ENCODE results near the gene SERPINA1.

The SERPINA1 gene

GRCh38 chr14:94398182-94398479 is 9.7 kb upstream of the SERPINA1 start:
- in situ Hi-C loops (cut with MboI; ENCODE audit: low sequenced_read_pairs): no loop called here

DNA sequence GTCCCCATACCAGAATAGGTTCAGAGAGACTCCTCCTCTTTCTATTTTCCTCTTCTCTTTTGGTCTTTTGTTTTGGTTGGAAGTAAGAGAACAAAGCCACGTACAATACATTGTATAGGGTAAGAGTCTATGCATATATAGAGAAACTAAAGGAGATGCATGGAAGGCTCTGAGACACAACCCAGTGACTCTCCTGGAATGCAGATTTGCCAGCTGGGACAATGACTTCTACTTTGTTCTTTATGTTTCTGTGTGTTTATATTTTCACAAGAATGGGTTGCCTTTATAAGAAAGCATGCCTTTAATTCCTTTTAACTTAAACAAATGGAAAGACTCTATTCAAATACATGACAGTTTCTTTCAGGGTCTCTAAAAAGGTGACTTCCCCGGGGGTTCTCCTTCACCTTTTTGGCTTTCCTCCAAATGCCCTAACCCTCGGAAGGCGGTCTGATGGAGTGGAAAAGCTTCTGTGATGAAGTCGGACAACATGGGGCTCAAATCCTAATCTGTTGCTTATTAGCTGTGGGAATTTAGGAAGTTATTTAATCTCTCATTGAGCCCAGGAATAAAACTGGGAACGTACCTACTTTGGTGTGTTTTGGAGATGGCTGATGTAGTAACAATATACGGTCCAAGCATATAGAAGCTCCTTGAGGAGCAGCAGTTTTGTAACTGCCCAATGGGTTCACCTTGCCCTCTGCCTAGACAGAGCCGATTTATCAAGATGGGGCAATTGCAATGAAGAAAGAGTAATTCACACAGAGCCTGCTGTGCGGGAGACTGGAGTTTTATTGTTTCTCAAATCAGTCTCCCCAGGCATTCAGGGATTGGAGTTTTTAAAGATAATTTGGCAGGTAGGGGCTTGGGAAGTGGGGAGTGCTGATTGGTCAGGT is 9.1 kb upstream of the SERPINA1 start:
- in situ Hi-C loops (cut with MboI; ENCODE audit: low sequenced_read_pairs): no loop called here

GRCh38 chr14:94396628-94397225 is 8.3 kb upstream of the SERPINA1 start:
- in situ Hi-C loops (cut with MboI; ENCODE audit: low sequenced_read_pairs): no loop called here

DNA sequence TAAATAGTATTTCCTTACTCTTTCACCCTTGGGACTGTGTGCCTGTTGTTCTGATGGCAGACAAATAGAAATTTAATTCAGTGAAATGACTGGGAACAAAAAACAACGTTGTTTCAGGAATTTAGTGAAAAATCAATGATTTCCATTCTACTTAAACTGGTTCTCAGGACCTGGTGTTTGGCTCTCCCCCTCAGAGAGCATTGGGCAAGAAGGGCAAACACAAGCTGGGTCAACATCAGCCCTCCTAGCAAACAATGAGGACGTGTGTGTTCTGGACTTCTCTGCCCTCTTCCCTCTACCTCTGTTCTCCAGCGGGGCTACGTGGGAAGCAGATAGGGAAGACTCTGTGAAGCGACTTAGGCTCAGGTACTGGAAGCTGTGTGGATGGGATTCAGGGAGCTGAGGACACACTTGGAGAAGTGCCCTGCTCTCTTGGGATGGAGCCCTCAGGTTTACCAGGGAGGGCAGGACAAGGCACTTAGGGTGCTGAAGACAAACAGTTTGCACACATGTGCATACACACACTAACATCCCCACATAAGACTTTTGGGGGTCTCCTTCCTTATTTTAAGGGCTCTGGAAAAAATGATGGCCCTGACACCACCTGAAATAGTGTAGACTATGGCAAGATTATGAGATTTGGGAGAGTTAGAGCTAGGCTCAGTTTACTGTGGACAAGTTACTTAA is 7.6 kb upstream of the SERPINA1 start:
- in situ Hi-C loops (cut with MboI; ENCODE audit: low sequenced_read_pairs): no loop called here

- in situ Hi-C loops (cut with MboI; ENCODE audit: low sequenced_read_pairs): no loop called here
Observed at GRCh38 chr14:94395282-94395887, 7.0 kb upstream of the SERPINA1 start.

DNA sequence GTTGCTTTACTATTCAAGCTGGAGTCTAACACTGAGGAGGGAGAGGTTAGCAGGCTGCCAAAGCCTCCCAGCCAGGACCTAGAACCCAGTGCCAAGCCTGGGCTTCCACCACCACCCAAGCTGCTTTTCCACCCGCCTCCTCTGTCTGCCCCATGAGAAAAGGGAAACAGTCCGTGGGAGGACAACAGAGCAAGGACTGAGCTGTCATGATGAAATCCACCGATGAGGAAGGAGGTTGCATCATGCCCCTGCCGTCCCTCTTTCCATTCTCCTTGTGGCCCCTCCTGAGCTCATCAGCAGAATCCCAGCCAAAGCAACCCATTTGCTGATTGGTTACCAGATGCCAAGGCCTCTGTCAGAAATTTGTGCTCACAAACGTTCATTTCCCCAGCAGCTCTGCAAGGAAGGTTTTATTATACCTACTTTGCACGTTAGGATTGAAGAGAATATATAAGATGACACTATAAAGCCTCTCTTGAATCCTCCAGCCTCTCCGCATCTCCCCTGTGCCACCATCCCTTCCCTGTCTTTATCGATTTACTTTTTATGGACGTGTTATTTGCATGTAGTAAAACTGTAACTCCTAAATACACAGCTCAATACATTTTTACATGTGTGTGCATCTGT is 6.3 kb upstream of the SERPINA1 start:
- in situ Hi-C loops (cut with MboI; ENCODE audit: low sequenced_read_pairs): no loop called here

DNA sequence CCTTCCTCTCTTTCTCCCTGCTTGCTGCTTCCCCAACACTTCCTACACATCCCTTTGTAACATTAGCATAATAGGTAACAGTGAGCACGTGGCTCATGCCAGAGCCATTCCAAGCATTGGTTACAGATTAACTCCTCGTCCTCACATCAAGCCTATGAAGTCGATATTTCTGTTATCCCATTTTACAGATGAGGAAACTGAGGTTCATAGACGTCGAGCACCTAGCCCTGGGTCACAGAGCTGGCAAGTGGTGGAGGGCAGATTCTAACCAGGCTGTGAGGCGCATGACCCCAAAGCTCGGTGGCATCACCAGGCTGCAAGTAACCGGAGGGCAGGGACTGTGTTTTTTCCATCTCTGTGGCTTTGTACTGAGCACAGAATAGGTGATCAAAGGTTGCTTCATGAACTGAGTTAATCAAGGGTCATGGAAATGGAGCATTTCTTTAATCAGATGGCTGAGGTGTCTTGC is 5.7 kb upstream of the SERPINA1 start:
- in situ Hi-C loops (cut with MboI; ENCODE audit: low sequenced_read_pairs): no loop called here

DNA sequence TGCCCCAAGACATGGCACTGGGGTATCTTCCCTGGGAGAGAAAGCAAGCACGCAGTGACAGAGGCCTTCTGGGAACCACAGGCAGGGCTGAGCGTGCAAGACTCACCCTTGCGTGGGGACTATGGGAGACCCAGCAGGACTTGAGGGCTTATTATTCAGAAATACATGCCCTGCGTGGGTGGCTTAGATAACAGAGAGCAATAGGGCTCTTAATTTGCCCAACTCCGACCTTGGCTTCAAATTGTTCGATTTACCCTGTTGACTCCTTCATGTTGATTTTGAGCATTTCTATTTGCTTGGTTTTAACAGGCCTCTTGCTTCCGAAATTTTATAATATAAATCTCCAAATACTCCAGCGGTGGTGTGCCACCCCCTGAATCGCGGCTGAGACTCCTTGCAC is 5.1 kb upstream of the SERPINA1 start:
- in situ Hi-C loops (cut with MboI; ENCODE audit: low sequenced_read_pairs): no loop called here

- in situ Hi-C loops (cut with MboI; ENCODE audit: low sequenced_read_pairs): no loop called here
Observed at GRCh38 chr14:94392510-94392935, 4.1 kb upstream of the SERPINA1 start.

DNA sequence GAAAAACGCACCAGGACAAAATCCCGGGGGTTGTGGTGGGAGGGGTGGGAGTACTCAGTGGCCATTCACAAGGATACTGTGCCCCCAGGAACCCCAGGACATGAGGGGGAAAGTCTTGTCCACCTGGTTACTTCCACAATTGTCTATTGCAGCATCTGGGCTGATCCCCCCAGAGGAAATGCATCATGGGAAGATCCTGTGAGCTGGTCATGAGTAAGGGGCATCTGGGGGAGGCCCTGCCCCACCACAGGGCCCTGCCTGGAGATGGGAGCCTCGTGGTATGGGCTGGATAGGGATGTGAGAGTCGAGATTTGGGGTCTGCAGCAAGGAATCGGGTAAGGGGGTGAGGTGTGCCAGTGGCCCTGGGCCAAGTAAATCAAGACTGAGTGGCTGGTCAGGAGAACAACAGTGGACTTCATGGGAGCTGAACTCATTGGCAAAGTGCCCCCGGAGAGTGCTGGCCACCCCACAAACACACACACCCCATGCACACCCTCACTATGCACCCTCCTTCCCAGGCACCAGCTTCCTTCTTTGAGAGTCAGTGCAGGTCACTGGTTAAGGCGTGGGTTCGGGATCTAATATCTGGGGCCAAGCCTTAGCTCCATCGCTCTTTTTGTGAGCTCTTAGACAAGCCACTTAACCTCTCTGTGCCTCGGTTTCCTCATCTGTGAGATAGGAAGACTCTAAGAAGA is 3.0 kb upstream of the SERPINA1 start:
- in situ Hi-C loops (cut with MboI; ENCODE audit: low sequenced_read_pairs): no loop called here

- in situ Hi-C loops (cut with MboI; ENCODE audit: low sequenced_read_pairs): no loop called here
Observed at GRCh38 chr14:94390372-94391086, 2.1 kb upstream of the SERPINA1 start.

- in situ Hi-C loops (cut with MboI; ENCODE audit: low sequenced_read_pairs): no loop called here
Observed at GRCh38 chr14:94389731-94390371, 1.4 kb upstream of the SERPINA1 start.

GRCh38 chr14:94389104-94389469 is 685 bp upstream of the SERPINA1 start:
- in situ Hi-C loops (cut with MboI; ENCODE audit: low sequenced_read_pairs): no loop called here

DNA sequence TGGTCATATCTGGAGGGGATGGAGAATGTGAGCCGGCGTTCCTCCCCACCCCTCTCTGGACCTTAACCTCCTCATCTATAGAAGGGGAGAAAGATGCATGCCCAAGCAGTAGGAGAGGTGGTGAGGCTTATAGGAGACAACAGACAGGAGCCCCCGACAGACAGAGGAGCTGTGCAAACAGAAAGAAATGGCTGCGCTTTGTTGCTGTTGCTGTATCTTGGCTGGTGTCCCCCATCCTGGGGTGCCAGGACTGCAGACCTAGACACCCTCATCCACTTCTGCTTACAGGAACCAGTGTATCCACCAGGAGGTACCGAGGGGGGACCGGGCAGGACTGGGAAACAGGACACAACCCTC is 397 bp downstream of the SERPINA1 start:
- in situ Hi-C loops (cut with MboI; ENCODE audit: low sequenced_read_pairs): no loop called here

DNA sequence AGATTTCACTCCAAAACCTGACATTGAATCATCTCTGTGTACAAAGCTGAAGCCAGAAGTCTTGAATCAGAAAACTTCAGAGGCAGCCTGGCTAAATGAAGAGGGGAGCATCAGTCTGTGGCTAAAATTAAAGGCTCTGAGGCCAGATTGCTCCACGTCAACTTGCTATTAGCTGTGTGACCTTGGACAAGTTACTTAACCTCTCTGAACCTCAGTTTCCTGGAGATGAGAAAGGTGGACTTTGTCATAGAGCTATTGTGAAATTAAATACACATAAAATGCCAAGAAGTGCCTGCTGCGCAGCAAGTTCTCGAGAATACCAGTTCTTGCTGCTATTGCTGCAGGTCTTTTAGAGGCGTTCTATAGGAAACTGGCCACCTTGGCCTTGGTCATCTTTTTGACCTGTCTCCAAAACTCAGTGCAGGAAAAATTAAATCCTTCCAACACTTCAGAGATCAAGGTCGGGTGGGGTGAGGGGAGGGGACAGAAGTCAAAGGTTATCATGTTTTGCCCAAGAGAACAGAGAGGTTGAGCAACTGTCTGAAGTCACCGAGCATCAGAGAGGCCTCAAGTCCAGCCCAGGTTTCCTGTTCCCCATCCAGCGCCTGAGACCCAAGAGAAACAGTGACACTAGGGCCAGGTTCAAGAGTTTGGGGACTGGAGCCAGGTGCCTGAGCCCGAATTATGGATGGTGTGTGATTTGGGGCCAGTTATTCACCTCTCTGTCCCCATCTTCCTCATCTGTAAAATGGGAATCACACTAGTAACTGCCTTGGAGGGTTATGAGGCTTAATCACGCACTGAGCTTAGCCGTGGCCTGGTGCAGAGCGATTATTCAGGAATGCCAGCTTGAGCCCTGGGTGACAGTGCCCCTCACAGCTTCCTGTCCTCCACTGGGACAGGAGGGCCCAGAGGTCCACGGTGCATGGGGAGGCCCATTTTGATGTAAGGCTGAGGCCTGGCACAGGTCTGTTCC is 1.1 kb downstream of the SERPINA1 start:
- in situ Hi-C loops (cut with MboI; ENCODE audit: low sequenced_read_pairs): no loop called here

DNA sequence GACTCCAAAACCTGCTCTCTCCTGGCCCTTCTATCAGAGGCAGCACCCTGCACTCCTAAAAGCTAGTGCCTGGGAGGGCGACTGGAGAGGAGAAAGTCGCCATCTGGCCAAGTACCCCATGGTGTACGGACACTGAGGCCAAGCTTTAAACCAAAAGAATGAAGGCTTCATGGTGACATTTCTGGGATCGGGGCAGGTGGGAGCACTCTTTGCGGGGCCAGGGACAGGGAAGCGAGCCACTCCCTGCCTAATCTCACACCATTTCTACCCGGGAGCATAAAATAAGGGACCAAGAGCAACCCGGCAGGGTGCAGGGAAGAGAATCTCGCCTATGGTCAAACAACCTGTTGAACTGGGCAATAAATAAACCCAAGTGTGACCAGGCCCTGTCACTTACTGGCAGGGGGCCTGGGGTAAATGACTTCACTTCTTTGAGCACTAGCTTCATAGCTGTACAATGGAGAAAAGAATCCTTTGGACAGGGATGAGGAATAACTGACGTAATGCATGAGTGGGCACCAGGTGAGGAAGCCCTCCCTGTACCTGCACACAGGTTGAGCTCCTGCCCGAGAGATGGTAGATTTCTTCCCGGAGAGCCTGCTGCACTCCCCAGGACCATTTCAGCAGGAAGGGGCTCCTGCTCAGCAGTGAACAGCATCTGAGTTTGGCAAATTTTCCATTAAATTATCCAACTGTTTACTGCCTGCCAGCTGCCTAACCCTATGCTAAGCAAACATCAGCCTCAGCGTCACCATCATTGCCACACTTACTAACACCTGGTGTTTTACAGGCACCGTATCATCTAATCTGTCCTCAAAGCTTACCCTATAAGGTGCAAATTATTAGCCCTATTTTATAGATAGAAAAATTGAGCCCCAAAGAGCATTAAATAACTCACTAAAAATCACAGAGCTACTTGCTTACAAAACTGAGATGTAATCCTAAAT is 2.0 kb downstream of the SERPINA1 start:
- in situ Hi-C loops (cut with MboI; ENCODE audit: low sequenced_read_pairs): no loop called here

DNA sequence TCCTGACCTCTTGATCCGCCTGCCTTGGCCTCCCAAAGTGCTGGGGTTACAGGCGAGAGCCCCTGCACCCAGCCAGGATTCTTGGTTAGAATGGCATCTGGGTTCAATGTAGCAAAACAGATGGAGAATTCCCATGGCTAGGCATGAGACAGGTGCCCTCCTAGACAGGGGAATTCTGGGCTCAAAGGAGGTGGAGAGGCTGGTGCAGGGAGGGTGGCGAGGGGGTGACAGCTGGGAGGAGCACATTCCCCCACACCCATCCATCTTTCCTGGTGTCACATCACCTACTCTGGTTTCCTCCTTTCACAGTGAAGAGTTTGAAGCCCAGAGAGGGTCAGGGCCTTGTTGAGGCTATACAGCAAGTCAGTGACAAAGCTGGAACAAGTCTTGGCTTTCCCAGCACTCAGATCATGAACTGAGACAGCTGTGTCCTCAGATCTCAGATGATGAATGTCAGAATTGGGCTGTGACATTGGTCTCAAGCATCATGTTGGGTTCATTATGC is 2.8 kb downstream of the SERPINA1 start:
- in situ Hi-C loops (cut with MboI; ENCODE audit: low sequenced_read_pairs): no loop called here

Measured in hTERT RPE-1 (cell line).